ENCODE results near the gene RAD21L1.

- TF ChIP-seq POLR2A (IDR thresholded peaks at IDR 0.05) (no peak), EP300 (IDR thresholded peaks at IDR 0.05) (no peak)
These were observed 29.8 kb downstream of the RAD21L1 start for GRCh38 chr20:1255675-1256074.
